ENCODE results near the gene POR. TPM values are rescaled to one million over a fixed set of nuclear protein-coding genes. Genes with fewer than 3 reads are reported as not detected.

The POR gene
- total and polyA plus RNA-seq, 2 of the 8 experiments (the other 6 are each of a cell fraction or from before 2014, with no cell fraction given), result 98.7 to 144 TPM

- no peaks in the 10 kb centered on the region; the same call in none of the 2 replicates for H3K79me1 ChIP-seq (ENCODE audit: low read depth, low read length)
- H2AK5ac ChIP-seq (ENCODE audit: low read depth, low read length), result no peak overlapping the region
- H3K14ac ChIP-seq (ENCODE audit: insufficient read length), result no peak overlapping the region
- H2AFZ ChIP-seq (ENCODE audit: low read length), result no peak overlapping the region
- WGBS, 2 experiments (ENCODE audit: extremely low coverage in 1 of 2, insufficient coverage in 1 of 2, insufficient read length in 1 of 2, insufficient replicate concordance in 2 of 2, low coverage in 1 of 2, low lambda C conversion rate in 2 of 2, missing lambda C conversion rate in 1 of 2), result 100% methylated on average over 1 of the region's 3 CpGs; no CpG with 5 or more reads in 1 of the 2 experiments
- ChIA-PET CTCF (ENCODE audit: partially characterized antibody) (interaction anchor here (0.8 kb wide), 1 partner anchor 111 kb away, joined by 3 read pairs; no protein-coding TSS in a partner anchor), POLR2A (ENCODE audit: partially characterized antibody) (interaction anchor here (0.6 to 1.3 kb wide), 7 partner anchors 8 to 52 kb away, joined by 3 to 8 read pairs (median 3); partner anchors contain the start of gene POR)
- H4K8ac ChIP-seq (ENCODE audit: extremely low read depth, insufficient read depth, low read length), result no peak overlapping the region
- H3K4me2 ChIP-seq (ENCODE audit: insufficient read depth in 1 of 2, low read depth in 2 of 2, low read length in 2 of 2), result no peak overlapping the region
- H3K4me3 ChIP-seq (ENCODE audit: extremely low read depth in 1 of 4, insufficient read depth in 2 of 4, low read depth in 3 of 4, low read length in 4 of 4), result no peak overlapping the region
- DNase-seq (ENCODE audit: low read depth in 1 of 2, low spot score in 2 of 2), result no peak
- H3K9ac ChIP-seq (replicated peaks in 1 of 4; ENCODE audit: extremely low read depth in 1 of 4, low read depth in 3 of 4, low read length in 3 of 4), result no peak overlapping the region
- no peak overlapping the region for H2BK12ac ChIP-seq (ENCODE audit: low read depth, low read length)
- no peak overlapping the region for H2BK120ac ChIP-seq (replicated peaks; ENCODE audit: low read depth, low read length)
- H3K56ac ChIP-seq (replicated peaks; ENCODE audit: insufficient read length, low read depth, low read length), result no peak overlapping the region
- H2BK20ac ChIP-seq (ENCODE audit: low read length), result no peak overlapping the region
- H3K9me3 ChIP-seq (ENCODE audit: insufficient read depth in 2 of 2, low read depth in 1 of 2, low read length in 1 of 2), result no peaks in the 10 kb centered on the region
- H3K18ac ChIP-seq (ENCODE audit: extremely low read depth, low read length), result no peak overlapping the region
- peaks cover 0 to 6% of the 10 kb centered on the region in 2 experiments; a peak in 2 of 4 replicates for H3K79me2 ChIP-seq (ENCODE audit: control insufficient read depth in 1 of 2, insufficient read depth in 2 of 2, low read length in 2 of 2)
- H3K36me3 ChIP-seq (ENCODE audit: control insufficient read depth in 2 of 4, insufficient read depth in 4 of 4, low read length in 3 of 4), result peaks cover 21 to 66% (median 49%) of the 10 kb centered on the region in 4 experiments
- no peak overlapping the region for H4K5ac ChIP-seq (ENCODE audit: insufficient read length, low read depth, low read length)
- no peak overlapping the region for H3K4ac ChIP-seq (replicated peaks; ENCODE audit: insufficient read length, low read depth, low read length)
- H3K23ac ChIP-seq (ENCODE audit: insufficient read length), result no peak overlapping the region
- FAIRE-seq, result no peak
- no peak overlapping the region for H4K91ac ChIP-seq (replicated peaks; ENCODE audit: insufficient read length, low read length)
- no peaks in the 10 kb centered on the region for H3K23me2 ChIP-seq (ENCODE audit: low read depth, low read length)
- no peak overlapping the region for H2BK5ac ChIP-seq (ENCODE audit: low read depth, low read length)
- peaks cover 10 to 37% of the 10 kb centered on the region in 2 experiments for H4K20me1 ChIP-seq (replicated peaks in 1 of 2; ENCODE audit: control insufficient read depth in 1 of 2, insufficient read depth in 2 of 2, low read length in 2 of 2)
- peaks cover 0 to 5% (median 3%) of the 10 kb centered on the region in 4 experiments; a peak in 4 of 7 replicates for H3K4me1 ChIP-seq (replicated peaks in 1 of 4; ENCODE audit: control insufficient read depth in 3 of 4, insufficient read depth in 4 of 4, low read length in 3 of 4)
- H2BK15ac ChIP-seq (ENCODE audit: low read length), result no peak overlapping the region
- H3K27me3 ChIP-seq (replicated peaks in 1 of 4; ENCODE audit: control insufficient read depth in 3 of 4, extremely low read depth in 1 of 4, insufficient read depth in 3 of 4, low read length in 3 of 4), result peaks cover 0 to 7% (median under 1%) of the 10 kb centered on the region in 4 experiments; a peak in 1 of 7 replicates
- H3K27ac ChIP-seq (ENCODE audit: low read depth, low read length), result no peak overlapping the region
Measured at GRCh38 chr7:75885036-75885435, 29.9 kb upstream of the POR start.
